NCI-H146 treated with DMSO at 0.1 percent for 48 hours (cell line): Measurements from ENCODE around the gene LURAP1L.
A peak's percentile ranks its signal among the peaks of the same experiment; 100 is the strongest.

Experiments
- DNase-seq: peaks from one replicate; lab custom pipeline; 2025; ENCODE audit not compliant: unreplicated experiment; lab: John Stamatoyannopoulos, UW

LURAP1L gene, protein sequence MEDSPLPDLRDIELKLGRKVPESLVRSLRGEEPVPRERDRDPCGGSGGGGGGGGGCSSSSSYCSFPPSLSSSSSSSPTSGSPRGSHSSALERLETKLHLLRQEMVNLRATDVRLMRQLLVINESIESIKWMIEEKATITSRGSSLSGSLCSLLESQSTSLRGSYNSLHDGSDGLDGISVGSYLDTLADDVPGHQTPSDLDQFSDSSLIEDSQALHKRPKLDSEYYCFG

DNA sequence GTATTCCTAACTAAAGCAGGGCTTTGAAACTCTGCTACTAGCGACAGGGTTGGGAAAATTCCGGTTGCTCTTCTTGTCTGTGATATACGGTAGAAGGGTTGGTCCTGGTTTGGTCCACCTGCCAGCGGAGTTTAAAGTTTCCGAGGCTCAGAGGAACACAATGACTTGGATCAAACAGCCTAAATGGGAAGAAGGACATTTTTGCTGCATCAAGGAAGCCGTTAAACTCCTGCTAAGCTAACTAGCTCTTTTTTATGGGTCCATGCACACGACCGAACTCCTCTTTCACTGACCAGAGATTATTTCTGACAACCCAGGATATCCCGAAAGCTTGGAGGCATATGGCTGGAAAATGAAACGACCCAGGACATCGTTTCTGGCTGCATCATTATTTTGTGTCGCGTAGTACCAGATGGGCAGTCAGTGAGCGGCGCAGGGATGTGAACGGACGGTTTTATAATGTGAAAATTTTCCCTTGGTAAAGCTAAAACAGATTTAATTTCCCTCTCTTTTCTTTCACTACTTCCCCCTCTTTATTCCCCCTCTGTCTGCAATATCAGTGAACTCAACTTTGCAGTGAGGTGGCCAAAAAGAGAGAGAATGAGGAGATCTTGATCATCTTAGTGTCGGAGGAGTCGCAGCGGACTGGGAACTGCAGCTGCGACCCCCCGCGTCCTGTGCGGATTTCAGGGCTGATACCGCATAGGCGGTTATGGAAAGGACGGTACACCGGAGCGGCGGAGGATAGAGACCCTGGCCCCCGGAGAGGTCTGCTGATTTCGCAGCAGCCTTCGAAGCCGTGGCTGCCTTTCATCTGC, at the start of gene LURAP1L:
LURAP1L (plus strand) TSS at position 160 of the 818 bp plus-strand sequence. CDS start 696 bp downstream, outside the sequence.
- peak; percentile 63 for DNase-seq

DNA sequence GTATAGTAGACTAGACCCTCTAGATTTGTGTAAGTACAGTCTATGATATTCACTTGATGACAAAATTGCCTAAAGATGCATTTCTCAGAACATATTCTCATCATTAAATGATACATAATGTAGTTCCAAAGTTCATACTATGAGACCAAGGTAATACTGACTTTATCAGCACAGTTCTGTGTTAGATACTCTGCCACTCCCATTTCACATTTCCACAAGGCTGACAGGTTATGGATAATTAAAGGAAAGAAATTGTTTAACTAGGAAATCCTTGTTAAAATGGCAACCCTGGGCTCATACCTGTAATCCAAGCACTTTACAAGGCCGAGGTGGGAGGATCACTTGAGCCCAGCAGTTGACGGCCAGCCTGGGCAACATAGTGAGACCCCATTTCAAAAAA, 48.0 kb upstream of the LURAP1L start:
- no peak for DNase-seq

DNA sequence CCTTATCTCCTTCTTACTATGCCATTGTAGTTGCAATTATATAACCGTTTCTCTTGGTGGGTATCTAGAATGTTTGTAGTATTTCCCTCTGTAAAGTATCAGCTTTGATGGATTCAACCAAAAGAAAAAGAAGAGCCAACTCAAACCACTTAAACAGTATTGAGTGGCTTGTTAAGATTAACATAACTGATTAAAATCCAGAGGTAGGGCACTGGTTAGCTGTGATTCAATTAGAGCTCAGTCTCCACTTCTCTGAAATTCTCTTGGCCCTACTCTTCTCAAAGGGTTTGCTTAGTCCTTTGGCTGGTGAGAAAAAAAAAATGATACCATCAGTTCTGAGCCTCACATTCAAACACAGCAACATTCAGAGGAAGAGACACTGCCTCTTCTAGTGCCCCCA, 44.6 kb upstream of the LURAP1L start:
- DNase-seq: no peak

DNA sequence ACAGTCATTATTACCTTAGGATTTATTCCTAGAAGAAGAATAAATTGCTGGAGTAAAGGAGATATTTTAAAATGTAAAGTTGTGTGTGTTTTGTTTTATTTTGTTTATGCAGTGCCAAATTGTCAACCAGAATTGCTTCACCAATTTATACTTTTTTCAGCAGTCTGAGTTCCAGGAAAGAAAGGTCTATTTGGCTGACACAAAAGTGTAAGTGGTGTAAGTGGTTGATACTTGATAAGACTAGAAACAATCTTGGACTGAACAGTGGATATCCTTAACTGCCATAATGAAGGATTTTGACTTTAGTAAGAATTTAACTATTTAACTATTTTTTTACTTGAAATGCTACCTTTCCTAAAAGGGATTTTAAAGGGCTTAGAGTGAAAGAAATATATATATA, 43.9 kb upstream of the LURAP1L start:
- no peak for DNase-seq

DNA sequence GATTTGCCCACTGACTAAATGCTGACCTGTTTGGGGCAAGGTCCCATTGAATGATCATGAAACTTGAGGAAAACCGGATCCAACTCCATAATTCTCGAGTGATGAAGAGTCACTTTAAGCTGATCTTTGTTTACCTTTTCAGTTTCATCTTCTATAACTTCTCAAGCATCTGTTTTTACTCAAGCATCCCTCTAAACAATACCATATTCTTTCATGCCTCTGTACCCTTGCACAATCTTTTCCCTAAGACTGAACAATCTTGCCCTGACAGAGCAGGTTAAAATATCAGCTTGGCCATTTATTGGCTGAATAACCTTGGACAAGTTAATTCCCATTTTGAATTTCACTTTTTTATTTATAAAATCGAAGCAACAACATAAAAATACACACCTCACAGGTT, 41.8 kb upstream of the LURAP1L start:
- no peak for DNase-seq

DNA sequence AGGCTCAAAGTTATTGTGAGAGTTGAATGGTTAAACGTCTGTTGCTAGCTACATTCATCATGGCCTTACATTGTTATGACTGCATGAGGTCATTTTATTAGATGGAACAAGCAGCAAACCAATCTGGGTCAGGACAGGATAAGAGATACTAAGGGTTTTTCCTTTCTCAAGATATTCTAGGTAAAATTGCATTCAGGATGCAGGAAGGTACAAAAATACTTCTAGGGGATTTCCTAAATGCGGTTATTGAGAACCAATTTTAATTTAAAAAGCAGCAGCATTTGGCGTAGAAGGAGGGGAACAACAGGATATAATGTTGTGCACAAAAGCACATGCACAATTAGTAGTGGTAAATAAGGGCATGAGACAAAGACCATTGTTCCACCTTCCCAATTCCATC, 39.2 kb upstream of the LURAP1L start:
- no peak for DNase-seq

DNA sequence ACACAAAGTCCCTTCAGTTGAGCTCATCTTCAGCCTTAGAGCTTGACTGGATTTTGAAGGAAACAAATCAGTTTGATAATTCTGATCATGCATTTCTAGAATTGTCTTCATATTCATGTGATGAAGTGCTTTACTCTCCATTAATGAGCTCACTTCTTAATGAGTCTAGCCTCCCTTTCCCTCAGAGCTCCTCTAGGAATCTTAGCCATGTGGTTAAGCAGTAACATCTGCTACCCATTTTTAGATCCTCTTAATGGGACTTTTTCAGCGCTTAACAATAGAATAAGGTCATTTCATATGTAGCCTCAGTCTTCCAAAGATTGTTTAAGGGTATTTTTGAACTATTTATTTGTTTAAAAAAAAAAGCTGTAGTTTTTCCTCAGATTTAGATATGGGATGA, 36.9 kb upstream of the LURAP1L start:
- no peak for DNase-seq

DNA sequence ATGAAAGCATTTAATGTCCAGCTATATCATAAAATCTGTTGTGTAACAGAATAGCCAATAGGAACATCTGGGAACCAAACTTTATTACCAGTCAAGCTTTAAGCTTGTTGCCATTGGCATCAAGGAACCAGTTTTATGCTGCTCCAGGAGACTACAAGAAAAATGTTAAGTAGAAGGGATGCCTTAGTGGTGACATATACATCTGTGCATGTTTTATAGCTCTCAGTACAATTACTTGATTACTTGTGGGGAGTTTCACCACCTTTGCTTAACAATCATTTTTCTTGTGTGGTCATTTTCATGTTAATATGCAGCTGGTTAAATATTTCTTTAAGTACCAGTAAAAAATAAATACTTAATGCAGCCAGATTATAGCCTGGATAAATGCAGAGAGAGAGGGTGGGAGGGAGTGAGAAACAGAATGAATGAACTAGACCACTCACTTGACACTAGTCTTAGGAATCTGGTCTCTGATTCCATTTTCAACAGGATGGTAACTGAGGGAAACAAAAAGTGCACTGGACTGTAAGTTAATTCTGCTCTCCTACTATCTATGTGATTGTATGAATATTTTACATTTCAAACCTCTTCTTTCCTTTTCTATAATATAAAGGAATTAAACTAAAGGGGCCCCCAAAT, 35.7 kb upstream of the LURAP1L start:
- no peak for DNase-seq

DNA sequence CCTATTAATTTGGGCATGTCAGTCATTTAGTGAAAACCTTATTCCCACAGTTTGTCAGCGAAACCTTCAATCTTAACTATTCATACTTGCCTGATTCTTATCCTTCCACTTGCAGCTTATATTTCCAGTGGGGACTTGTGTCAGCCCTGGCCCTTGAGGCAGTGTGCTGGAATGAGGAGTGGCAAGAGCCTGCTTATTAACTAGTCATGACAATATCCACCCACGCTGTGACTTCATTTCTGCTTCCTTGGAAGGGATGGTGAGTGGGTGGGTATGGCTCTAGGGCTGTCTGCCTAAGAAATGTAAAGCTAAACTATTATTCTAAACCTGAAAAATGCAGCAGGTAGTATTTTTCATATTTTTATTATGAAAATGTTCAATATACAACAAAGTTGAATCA, 34.0 kb upstream of the LURAP1L start:
- no peak for DNase-seq

DNA sequence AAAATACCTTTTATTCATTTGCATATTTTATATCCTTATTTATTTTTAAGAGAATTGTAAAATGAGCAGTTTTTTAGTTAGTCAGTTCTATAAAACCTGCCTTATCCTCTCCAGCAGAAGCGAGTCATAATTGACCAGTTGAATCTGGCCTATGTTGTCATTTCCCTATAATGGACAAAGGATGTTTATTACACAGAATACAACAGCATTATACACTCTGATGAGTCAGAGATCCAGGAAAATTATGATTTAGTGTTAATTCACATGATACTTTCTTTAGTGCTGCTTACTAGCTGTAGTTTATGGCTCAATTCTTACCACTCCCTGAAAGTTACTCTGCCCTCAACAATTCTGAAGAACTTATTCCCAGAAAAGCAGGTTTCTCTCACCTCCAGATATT, 26.8 kb upstream of the LURAP1L start:
- DNase-seq: no peak

DNA sequence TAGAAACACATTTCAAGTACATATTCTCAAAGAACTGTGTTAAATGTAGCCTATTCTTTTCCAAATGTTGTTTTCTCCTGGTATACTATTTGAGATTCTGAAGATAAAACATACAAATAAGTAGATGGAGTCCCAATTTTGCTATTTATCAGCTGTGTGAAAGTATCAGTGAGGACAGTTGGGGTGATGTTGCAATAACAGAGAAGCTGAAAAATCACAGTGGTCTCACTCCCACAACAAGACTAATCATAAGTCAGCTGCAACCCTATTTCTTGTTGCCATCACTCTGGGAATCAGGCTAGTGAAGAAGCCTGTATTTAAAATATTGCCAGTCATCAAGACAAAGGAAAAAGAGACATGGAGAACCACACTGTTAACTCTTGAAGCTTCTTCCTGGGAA, 25.9 kb upstream of the LURAP1L start:
- DNase-seq: no peak

DNA sequence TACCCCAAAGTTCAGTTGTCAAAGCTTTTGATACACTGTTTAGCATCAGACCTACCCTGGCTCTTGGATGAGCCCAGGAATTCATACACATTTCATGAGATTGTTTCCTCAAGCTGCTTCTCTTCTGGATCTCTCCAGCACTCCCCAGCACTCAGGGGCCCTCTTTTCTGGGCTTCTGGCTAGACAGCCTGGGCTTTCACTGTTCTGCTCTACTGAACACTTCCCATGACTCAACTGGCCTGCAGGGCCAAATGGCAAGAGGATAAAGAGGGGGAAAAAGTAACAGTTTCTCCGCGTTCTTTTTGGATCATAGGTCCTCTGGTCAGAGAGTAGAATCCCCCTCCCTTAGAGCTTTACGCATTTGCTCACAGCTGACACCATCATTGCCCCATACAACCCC, 20.9 kb upstream of the LURAP1L start:
- DNase-seq: no peak

DNA sequence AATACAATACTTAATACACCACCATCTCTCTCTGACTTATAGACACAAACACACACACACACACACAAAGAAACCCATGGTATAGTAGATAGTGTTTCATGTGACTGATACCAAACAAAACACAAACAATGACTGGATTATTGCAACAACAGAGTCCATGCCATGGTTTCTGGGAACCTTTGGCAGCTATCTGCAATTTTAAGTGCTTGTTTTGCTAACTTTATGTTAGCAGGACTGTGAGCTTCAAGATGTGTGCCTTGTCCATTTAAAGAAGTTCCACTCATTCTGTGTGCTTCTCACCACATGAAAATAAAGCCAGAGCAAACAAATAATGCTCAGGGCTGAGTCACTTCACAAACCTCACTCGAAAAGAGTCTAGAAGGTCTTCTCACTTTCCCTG, 15.1 kb upstream of the LURAP1L start:
- no peak for DNase-seq

DNA sequence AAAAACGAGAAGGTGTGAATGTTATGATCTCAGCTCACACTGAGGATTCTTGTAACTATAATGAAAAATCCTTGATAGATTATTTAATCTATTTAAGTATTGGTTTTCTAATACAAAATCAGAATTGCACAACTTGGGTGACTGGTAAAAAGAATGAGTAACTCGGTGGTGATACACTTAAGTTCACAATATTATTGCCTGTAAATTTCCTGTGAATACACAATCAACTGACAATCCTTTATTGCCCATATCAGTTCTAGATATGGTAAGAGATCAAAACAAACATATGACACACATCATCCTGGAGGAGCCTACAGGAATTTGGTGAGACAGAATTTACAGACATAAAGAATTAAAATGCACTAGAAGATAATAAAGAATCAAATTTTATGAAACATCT, 14.1 kb upstream of the LURAP1L start:
- DNase-seq: no peak

DNA sequence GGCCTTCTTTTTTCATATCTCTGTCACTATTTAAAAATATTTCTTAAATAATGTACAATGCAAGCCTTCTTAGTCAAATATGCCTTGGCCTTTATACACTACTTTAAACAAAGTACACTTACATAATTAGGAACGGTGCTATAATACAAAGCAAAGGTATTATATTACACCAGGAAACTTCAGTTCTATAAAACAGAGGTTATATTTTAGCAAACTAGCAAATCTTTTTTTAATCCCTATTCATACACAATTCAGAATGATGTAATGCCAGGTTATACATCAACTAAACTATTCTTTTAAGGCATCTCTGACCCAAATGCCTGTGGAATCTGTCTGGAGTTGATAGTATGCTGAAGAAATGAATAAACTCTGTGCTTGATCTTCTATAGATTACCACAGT, 10.7 kb upstream of the LURAP1L start:
- DNase-seq: no peak

DNA sequence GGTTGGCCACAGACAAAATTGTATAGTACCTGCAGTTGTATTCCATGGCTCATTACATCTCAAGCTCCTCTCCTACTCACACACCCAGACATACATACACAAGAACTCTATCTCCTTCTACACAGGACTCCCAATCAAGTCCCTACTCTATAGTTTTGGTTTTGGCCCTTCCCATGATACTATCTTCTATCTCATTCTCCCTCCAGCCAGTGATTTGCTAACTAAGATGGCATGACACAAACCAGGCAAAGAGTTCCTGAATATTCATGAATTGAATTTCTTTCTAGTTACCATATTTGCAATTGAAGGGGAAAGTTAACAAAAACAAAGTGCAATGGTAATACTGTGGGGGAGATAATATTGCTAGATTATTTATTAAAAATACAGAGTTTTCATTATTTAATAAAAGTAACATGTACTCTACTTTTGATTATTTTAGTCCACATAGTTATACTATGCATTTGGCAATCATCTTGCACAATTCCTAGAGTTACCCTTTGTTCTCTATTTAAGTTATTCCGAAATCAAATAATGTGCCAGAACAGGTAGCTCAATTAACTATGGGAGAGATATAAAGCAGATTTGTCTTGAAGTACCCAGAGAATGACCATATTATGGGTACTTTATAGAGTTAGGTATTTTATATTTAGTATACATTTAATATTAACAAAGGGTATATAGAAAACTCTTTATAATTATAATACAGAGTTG, 9.6 kb upstream of the LURAP1L start:
- no peak for DNase-seq

DNA sequence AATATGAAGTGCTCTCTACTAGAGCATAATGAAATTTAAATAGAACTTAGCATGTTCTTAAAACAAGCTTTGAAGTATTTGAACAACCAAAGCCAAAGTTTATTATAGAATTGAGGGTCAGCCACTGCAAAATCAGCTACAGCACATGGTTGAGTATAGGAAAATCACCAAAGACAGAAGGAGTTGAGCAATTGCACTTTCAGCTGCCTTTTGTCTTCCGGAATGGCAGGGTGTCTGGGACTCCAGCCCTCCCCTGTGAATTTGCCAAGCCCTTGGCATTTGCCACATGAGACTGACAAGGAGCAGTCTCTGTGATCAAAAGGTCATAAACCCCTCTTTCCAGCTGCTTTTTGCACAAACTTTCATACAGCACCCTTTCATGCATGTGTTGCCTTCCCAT, 8.5 kb upstream of the LURAP1L start:
- DNase-seq: no peak

DNA sequence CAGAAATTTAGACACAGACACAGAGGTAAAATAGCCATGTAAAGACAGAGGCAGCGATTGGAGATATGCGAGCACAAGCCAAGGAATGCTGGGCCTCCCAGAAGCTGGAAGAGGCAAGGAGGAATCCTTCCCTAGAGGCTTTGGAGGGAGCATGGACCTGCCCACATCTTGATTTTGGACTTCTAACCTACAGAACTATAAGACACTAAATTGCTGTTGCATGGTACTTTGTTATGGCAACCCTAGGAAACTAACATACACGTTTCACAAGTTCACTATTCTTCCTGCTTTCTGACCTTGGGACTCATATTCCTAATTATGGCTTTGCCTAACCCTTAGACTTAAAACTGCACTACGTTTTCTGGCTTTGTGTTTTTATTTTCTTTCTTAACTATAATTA, 4.6 kb upstream of the LURAP1L start:
- DNase-seq: no peak

DNA sequence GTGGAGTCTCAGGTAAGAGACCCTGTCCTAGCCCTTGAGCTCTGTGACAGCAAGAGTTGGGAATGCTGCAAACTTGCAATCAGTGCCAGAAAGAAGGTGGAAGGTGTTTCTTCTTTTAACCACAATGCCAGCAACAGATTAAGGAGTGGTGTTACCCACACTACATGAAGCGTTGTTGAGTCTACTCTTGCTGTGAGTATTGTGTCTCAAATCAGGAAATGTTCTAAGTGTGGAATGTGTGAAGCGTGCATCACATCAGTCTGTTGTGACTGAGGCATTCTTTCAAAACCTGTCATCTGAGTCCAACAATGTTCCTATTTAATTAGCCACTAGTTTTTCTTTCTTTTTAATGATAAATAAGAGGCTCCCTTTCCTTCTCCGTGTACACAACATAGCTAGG, 2.9 kb upstream of the LURAP1L start:
- DNase-seq: no peak

DNA sequence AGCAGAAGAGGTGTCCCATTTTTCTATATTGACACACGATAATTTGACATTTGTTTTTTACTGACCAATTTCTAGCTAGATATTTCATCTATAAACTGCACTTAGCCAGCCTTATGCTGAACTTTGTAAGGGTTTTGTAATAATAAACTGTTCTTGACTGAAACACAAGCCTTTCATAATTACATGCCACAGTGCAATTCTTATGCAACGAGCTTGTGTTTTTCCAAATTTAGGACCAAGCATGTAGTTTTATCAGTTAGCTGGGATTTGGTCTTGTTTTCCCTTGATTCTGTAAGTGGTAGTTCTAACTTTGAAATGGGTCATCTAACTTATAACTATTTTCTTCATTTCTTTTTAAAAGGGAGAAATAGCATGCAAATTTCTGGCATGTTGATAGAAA, 1.3 kb upstream of the LURAP1L start:
- DNase-seq: no peak

DNA sequence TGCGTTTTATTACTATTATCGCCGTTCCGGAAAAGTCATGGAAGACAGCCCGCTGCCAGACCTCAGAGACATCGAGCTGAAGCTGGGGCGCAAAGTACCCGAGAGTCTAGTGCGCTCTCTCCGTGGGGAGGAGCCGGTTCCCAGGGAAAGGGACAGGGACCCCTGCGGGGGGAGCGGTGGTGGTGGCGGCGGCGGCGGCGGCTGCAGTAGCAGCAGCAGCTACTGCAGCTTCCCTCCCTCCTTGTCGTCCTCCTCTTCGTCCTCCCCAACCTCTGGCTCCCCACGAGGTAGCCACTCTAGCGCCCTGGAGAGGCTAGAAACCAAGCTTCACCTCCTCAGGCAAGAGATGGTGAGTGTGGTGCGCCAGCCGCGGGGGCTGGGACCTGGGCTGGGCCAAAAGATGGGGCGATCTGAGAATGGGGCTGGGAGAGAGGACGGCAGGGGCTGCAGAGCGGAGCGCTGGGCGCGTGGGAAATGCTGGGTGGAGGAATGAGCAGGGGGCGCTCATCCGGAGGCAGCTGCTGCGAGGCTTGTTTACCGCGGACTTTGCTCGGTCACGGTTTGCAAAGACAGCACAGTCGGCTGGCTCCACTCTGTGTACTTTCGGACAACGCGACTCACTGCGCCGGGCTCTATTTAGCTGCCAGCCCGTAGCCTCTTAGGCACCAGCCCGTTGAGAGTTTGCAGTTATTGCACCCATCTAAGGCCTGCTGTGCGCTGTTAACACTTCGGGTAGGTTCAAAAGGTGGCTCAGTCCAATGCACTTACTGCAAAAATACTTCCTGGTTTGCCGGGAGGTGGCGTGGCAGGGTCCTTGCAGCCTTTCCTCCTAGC, 1.1 kb downstream of the LURAP1L start:
- DNase-seq: peak; percentile 90
